HL-60 (cell line): Measurements from ENCODE around the gene COL24A1.

Source experiments
- GABPA ChIP-seq: IDR thresholded peaks from 2 replicates; pipeline ENCODE4 v1.6.1; 2012; ENCODE audit warnings: low read depth
- POLR2AphosphoS5 ChIP-seq: IDR thresholded peaks from 2 replicates; pipeline ENCODE4 v1.6.1; 2012; ENCODE audit warnings: low read depth
- SPI1 ChIP-seq: IDR thresholded peaks from 2 replicates; pipeline ENCODE4 v1.6.1; 2012; ENCODE audit warnings: low read depth, mild to moderate bottlenecking, borderline replicate concordance
- TF ChIP-seq, protein P1 (sequence below): IDR thresholded peaks from one replicate; pipeline ENCODE4 v1.5.1; 2011; ENCODE audit warnings: low read length, control low read depth, inconsistent platforms; ENCODE audit not compliant: insufficient read depth
- TF ChIP-seq, protein P2 (sequence below): IDR thresholded peaks from 2 replicates; pipeline ENCODE4 v1.6.1; 2012; ENCODE audit warnings: low read depth; ENCODE audit not compliant: insufficient replicate concordance

DNA sequence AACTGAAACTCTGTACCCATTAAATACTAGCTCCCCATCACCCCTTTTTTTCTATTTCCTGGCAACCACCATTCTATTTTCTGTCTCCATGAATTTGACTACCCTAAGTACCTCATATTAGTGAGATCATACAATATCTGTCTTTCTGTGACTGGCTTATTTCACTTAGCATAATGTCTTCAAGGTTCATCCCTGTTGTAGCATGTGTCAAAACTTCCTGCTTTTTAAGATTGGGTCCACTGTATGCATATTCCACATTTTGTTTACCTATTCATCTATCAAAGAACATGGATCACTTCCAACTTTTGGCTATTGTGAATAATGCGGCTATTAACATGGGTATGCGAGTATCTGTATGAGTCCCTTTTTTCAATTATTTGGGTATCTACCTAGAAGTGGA is 266.7 kb downstream of the COL24A1 start:
- TF ChIP-seq, protein P1, sequence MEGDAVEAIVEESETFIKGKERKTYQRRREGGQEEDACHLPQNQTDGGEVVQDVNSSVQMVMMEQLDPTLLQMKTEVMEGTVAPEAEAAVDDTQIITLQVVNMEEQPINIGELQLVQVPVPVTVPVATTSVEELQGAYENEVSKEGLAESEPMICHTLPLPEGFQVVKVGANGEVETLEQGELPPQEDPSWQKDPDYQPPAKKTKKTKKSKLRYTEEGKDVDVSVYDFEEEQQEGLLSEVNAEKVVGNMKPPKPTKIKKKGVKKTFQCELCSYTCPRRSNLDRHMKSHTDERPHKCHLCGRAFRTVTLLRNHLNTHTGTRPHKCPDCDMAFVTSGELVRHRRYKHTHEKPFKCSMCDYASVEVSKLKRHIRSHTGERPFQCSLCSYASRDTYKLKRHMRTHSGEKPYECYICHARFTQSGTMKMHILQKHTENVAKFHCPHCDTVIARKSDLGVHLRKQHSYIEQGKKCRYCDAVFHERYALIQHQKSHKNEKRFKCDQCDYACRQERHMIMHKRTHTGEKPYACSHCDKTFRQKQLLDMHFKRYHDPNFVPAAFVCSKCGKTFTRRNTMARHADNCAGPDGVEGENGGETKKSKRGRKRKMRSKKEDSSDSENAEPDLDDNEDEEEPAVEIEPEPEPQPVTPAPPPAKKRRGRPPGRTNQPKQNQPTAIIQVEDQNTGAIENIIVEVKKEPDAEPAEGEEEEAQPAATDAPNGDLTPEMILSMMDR = no peak
- no peak for TF ChIP-seq POLR2AphosphoS5
- TF ChIP-seq, protein P2, sequence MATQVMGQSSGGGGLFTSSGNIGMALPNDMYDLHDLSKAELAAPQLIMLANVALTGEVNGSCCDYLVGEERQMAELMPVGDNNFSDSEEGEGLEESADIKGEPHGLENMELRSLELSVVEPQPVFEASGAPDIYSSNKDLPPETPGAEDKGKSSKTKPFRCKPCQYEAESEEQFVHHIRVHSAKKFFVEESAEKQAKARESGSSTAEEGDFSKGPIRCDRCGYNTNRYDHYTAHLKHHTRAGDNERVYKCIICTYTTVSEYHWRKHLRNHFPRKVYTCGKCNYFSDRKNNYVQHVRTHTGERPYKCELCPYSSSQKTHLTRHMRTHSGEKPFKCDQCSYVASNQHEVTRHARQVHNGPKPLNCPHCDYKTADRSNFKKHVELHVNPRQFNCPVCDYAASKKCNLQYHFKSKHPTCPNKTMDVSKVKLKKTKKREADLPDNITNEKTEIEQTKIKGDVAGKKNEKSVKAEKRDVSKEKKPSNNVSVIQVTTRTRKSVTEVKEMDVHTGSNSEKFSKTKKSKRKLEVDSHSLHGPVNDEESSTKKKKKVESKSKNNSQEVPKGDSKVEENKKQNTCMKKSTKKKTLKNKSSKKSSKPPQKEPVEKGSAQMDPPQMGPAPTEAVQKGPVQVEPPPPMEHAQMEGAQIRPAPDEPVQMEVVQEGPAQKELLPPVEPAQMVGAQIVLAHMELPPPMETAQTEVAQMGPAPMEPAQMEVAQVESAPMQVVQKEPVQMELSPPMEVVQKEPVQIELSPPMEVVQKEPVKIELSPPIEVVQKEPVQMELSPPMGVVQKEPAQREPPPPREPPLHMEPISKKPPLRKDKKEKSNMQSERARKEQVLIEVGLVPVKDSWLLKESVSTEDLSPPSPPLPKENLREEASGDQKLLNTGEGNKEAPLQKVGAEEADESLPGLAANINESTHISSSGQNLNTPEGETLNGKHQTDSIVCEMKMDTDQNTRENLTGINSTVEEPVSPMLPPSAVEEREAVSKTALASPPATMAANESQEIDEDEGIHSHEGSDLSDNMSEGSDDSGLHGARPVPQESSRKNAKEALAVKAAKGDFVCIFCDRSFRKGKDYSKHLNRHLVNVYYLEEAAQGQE = no peak
- TF ChIP-seq GABPA = no peak
- no peak for TF ChIP-seq SPI1
